ENCODE results near the gene TSC1.

Gene TSC1

DNA sequence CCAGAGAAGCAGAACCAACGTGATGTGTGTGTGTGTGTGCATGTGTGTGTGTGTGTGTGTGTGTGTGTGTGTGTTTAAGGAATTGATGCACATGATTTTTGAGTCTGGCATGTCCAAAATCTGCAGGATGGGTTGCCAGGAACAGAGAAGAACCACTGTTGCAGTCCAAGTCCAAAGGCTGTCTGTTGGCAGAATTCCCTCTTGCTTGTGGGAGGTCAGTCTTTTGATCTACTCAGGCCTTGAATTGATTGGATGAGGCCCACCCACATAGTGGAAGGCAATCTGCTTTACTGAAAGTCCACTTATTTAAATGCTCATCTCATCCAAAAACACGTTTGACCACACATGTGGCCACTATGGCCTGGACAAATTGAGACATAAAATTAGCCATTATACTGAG, 11.4 kb upstream of the TSC1 start:
- FAIRE-seq (no peak), DNase-seq (ENCODE audit: insufficient read length, low spot score) (no peak)
- TF ChIP-seq, protein P1, sequence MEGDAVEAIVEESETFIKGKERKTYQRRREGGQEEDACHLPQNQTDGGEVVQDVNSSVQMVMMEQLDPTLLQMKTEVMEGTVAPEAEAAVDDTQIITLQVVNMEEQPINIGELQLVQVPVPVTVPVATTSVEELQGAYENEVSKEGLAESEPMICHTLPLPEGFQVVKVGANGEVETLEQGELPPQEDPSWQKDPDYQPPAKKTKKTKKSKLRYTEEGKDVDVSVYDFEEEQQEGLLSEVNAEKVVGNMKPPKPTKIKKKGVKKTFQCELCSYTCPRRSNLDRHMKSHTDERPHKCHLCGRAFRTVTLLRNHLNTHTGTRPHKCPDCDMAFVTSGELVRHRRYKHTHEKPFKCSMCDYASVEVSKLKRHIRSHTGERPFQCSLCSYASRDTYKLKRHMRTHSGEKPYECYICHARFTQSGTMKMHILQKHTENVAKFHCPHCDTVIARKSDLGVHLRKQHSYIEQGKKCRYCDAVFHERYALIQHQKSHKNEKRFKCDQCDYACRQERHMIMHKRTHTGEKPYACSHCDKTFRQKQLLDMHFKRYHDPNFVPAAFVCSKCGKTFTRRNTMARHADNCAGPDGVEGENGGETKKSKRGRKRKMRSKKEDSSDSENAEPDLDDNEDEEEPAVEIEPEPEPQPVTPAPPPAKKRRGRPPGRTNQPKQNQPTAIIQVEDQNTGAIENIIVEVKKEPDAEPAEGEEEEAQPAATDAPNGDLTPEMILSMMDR (IDR thresholded peaks at IDR 0.05; ENCODE audit: insufficient read depth, missing control alignments) = no peak

GRCh38 chr9:132955123-132955522, 10.7 kb upstream of the TSC1 start:
- no peak for FAIRE-seq
- no peak for DNase-seq (ENCODE audit: insufficient read length, low spot score)
- TF ChIP-seq, protein P1 (IDR thresholded peaks at IDR 0.05; ENCODE audit: insufficient read depth, missing control alignments) = no peak

- no peak for DNase-seq (ENCODE audit: insufficient read length, low spot score)
- no peak for FAIRE-seq
- TF ChIP-seq, protein P1 (IDR thresholded peaks at IDR 0.05; ENCODE audit: insufficient read depth, missing control alignments) = no peak
Measured at GRCh38 chr9:132949709-132950108, 5.3 kb upstream of the TSC1 start.

- TF ChIP-seq, protein P1 (IDR thresholded peaks at IDR 0.05; ENCODE audit: insufficient read depth, missing control alignments) = no peak
- DNase-seq (ENCODE audit: insufficient read length, low spot score) (no peak), FAIRE-seq (no peak)
Measured at GRCh38 chr9:132948482-132949050, 4.2 kb upstream of the TSC1 start.

DNA sequence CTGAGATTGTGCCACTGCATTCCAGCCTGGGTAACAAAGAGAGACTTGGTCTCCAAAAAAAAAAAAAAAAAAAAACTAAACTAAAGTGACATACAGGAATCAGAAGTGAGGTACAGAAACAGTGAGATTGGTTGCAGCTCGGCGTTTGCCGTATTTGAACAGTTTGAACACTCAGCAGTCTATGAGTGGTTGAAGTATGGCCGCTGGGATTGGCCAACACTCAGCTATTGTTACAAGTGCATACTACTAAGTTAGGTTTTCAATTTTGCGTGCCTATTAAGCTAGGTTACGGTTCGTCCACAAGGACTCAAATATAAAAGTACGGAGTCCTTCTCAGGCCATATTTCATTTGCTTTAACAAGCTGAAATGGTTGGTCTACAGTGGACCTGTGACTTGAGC, 3.3 kb upstream of the TSC1 start:
- DNase-seq (ENCODE audit: insufficient read length, low spot score) = no peak
- TF ChIP-seq, protein P1 (IDR thresholded peaks at IDR 0.05; ENCODE audit: insufficient read depth, missing control alignments) = no peak
- no peak for FAIRE-seq

GRCh38 chr9:132946631-132947295, 2.3 kb upstream of the TSC1 start:
- DNase-seq (ENCODE audit: insufficient read length, low spot score) (no peak), FAIRE-seq (no peak)
- TF ChIP-seq, protein P1 (IDR thresholded peaks at IDR 0.05; ENCODE audit: insufficient read depth, missing control alignments) = no peak

- FAIRE-seq (no peak), DNase-seq (ENCODE audit: insufficient read length, low spot score) (no peak)
- TF ChIP-seq, protein P1 (IDR thresholded peaks at IDR 0.05; ENCODE audit: insufficient read depth, missing control alignments) = no peak
Measured at GRCh38 chr9:132946211-132946610, 1.8 kb upstream of the TSC1 start.

Data from D721Med (cell line).